ENCODE results near the gene TECTA.
"Not testable (repeated sequence)": the region's sequence is repeated elsewhere in the genome, so short reads cannot be mapped to it uniquely, and the experiment has no call there.

TECTA gene

DNA sequence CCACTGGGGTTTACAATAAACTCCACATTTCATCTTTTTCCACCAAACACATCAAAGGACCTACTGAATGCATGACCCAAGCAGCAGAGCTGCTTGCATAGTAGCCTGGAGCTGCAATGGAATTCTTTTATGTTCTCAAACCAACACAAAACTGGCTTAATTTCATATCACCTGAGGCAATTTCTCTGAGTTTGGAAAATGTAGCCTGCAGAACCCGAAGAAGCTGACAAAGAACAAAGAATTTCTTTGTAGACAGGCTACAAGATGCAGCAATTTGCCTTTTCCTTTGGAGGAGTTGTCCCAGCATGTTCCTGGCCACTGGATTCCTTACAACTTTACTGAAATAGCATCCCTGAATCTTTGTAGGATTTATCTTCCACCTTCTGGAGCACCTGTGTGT lies 5.5 kb upstream of the TECTA start:
- DNase-seq (ENCODE audit: low read depth) = no peak

DNA sequence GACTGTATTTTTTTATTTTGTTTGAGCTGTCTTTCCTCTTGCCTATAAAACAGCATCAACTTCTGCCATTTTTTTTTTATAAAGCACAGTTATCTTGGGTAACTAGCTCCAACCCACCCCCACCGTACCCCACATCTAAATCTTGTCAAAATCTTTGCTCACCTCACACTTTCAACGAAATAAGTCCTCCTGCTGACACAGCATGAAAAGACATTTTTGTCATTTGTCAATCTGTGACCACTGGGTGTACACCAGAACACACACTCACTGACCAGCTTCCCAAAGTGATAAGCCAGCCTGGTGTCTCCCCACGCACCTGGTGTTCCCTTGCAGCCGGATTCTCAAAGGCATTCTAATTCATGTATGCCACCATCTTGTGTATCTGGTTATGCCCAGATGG lies 1.7 kb upstream of the TECTA start:
- no peak for DNase-seq (ENCODE audit: low read depth)

DNA sequence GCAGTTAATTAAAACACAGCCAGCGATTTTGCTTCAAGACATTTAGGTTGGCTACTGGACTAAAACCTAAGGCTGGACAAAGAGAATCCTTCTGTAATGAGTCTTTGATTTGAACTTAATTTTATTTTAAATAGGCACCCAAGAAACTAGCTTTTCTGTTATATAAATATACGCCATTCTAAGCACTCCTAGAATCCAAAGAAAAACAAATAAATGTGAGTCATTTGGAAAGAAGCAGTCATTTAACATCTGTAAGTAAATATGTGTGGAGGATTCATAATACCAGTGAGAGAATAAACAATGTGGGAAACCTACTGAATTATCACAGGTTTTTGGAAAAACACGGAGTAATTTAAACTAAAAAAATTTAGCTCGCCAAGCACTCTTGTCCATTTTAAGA lies 1.2 kb upstream of the TECTA start:
- DNase-seq (ENCODE audit: low read depth) = no peak

DNA sequence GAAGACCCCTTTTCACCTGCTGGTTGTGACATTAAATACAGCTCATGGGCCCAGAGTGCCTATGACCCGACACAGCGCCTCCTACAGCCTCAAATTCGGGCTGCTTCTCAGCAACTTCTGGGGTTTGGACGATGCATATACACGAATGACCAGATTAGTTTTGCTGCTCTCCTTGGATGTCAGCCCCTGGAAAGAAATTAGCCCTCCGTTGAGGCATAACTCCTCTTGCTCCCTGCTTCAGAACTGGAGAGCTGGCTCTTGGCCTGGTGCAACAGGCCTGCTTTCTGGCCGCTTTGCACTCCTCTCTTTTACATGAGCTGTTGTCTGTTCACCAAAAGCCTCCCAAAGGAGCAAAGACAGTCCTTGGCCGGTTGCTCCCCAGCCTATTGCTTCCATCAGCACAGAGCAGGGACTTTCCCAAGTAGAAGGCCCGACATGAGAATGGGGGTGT lies 3.3 kb downstream of the TECTA start:
- no peak for DNase-seq (ENCODE audit: low read depth)

DNA sequence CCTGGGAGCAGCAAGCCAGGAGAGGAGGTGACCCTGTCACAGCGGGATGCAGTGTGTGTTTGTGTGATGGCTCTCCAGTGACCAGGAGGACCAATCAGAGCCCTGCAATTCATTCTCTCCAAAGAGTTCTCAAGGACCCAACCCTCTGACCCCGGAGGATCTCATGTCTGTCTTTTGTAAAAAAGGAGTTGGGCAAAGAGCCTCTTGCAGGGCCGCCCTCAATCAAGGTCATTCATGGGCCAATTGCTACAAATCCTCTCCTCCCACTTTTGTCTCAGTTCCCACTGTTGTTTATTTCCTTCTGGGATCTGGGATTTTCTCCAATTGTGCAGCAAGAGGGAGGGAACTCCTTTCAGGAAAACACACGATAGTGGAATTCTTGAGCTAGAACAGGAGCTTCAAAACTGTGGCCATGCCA lies 4.0 kb downstream of the TECTA start:
- no peak for DNase-seq (ENCODE audit: low read depth)

DNA sequence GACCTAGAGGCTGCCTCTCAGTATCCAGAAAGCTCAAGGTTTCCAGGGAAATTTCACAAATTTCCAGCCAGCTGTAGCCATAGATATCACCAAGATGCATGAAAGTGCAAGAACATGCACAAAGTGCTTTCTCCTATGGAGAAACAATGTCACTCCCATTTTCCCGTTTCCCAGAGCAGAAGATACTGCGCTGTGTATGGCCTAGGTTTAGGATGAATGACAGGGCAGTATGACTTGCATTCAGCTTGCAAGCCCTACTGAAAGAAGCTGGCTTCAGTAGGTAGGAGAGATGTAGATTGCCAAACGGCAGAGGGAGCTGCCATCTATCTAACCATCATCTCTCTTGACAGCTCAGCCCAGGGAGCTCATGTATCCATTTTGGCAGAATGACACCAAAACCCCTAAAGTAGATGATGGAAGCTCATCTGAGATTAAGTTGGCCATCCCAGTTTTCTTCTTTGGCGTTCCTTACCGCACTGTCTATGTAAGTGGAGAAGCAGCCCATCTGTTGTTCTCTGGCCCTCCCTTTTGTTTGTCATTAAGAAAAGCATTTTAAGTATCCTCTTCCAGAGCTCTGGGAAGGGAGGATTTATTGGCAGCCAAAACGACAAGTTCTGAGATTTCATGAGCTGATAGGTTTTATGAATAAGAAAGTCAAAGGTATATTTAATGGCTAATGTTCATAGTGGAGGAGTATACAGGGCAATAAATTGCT lies 4.6 kb downstream of the TECTA start:
- no peak for DNase-seq (ENCODE audit: low read depth)

DNA sequence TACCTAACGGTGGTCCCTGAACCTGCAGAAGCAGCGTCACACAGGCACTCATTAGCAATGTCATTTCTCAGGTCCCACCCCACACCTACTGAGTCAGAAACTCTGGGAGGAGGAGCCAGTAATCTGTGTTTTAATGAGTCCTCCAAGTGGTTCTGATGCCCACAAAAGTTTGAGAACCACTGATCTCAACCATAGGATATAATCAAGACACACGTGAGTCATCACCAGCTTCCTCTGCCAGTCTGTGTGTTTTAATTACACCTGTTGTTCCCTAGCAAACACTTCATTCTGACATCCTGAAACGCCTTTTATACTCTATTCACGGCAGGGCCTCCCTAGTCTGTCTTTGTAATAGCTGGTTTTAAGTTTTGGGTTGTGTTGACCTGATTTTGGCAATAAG lies 5.8 kb downstream of the TECTA start:
- no peak for DNase-seq (ENCODE audit: low read depth)

DNA sequence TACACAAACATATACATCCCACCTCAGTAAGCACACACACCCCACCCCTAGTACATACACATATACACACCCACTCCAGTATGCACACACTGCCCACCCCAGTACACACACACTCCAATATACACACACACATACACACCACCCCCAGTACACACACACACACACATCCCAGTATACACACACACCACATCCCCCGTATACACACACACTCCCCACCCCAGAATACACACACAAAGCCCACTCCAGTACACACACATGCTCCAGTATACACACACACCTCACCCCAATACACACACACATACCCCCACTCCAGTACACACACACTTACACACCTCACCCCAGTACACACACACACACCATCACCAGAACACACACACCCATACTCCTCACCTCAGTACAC lies 7.4 kb downstream of the TECTA start:
- no peak for DNase-seq (ENCODE audit: low read depth)

DNA sequence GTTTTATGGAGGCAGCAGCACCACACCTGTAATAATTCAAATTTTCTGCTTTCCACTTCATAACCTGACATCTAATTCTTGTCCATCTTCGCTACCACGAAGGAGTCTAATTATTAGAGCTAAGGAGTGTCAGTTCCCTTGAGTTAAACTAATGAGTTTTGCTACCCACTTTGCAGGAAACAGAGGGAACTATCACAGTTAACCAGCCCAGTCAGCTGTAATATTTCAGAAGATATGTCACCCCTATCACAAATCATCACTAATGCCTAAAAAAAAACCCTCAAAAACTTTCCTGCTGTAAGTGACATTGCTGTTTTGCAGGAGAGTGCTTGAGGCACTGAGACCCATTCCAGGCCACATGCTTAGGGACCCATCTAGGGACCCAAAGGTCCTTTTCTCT lies 8.4 kb downstream of the TECTA start:
- DNase-seq (ENCODE audit: low read depth) = no peak

DNA sequence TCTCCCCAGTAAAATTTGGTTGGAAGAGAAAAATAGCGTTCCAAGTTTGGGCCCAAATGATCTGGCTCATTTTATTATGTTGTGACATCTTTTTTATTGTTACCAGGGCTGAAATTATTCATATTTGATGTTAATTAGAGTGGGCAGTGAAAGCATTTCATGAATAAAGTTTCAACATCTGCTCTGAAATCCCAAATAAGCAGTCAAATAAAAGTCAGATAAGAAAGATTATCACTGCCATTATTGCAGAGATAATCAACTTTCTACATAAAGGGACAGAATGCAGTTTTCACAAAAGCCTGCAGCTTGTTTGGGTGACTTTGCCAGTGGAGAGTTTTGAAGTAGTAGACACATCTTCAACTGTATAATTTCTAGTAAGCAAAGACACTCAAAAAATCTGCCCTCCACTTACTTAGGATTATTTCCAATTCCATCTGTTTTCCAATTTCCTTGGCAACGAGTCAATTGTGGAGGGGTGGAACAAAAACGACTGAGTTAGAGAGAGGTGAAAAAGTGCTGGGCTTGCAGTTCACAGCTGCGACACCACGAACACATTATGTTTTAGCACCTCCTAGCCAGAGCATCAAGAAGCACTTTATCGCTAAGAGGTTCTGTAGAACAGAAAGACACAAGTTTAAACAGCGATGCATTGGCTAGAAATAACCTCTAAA lies 9.0 kb downstream of the TECTA start:
- DNase-seq (ENCODE audit: low read depth) = no peak

DNA sequence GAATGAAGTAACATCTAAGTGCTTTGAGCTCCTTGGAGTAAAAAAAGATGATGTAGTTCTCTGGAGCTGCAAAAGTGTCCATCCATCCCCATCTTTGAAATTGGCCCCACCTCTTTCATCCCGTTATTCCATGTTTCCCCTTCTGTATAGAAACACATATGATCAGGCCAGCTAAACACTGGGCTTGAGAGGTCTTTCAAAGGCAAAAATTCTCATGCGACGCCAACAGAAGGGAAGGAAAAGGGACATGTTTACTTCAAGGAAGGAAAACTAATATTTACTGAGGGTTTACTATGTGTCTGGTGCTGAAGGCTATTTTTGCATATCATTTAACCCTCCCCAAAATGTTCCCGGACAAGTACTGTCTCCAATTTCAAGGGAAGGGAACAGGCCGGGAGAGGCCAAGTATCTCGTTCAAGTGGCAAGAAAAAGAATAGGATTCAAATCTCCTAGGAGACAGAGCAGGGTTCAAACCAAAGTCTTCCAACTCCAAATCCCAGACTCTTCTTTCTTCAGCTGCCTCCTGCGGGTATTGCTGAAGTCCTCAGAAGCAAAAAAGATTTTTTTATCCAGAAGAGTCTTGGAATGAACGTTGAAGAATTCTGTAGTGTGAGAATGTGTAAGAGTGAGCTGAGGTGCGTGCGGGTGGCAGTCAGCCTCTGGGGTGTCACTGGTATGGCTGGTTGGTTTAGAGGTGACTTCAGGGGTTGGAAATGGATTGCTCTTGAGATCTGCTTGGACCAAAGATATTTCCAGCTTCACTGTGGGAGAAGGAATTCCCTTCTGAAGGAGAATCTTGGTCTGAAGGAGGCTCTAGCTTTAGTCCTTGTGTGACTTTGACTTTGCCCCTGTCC lies 10.1 kb downstream of the TECTA start:
- no peak for DNase-seq (ENCODE audit: low read depth)

DNA sequence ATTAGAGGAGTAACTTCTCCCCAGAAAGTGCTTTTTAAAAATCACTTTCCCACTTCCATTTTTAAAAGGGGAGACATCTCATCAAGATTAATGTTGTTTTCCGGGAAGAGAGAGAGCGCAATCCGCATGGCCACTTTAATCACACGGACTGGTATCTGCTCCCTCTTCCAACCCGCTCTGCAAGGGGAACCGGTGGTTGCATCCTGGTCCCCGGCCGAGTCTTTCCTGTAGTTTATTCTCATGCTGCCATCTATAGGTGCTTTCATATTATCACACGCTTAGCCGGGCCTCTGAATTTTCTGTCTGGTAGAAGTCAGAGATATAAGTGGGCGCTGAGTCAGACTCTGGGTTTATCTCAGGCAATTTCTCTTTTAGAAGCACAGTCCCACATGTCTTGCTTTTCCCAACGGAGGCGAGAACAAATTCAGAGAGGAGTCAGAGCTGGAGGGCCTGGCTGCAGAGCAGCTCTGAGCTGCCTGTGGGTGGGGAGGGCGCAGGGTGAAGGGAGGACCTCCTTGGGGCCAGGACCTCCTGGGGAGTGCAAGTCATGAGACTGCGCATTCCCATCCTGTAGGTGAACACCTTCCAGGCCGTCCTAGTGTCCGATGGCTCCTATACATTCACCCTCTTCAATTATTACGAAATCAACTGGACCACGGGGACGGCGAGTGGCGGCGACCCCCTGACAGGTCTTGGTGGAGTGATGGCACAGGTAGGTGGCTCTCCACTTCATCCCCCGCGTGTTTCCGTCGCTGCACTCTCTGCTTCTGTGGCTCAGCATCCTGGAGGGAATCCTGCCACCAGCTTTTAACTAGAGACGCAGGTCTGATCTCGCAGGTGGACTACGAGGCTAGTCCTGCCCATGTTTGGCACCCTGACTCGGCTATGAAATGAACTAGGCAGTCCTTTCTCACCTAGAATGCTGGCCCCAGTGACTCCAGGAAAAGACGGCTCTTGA lies 11.7 kb downstream of the TECTA start:
- no peak for DNase-seq (ENCODE audit: low read depth)

DNA sequence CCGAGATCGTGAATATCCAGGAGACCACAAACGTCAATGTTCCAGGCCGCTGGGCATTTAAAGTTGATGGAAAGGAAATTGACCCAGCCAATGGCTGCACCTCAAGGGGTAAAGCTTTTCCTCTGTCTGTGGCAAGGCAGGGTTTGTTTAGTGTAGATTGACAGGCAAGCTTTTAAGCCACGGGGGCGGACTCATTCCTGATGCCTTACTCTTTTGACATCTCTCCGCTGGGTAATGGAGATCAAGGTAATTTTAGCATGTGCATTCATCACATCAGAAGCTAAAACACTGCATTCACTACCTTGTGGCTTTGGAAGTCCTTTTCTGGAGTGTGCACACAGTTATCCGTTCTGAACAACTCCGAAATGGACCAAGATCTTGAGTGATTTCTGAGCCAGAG lies 12.6 kb downstream of the TECTA start:
- no peak for DNase-seq (ENCODE audit: low read depth)

DNA sequence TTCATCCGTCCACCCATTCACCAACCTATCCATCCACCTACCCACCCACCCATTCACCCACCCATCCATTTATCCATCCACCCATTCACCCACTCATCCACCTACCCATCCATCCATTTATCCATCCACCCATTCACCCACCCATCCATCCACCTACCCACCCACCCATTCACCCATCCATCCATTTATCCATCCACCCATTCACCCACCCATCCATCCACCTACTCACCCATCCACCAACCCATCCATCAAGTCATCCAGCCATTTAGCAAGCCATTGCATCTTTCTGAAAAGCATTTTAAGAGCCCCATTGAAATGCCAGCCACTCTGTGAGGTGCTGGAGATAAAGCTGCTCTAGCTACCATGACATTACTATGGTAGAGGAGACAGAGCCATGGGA lies 14.0 kb downstream of the TECTA start:
- not testable (repeated sequence) for DNase-seq (ENCODE audit: low read depth)

DNA sequence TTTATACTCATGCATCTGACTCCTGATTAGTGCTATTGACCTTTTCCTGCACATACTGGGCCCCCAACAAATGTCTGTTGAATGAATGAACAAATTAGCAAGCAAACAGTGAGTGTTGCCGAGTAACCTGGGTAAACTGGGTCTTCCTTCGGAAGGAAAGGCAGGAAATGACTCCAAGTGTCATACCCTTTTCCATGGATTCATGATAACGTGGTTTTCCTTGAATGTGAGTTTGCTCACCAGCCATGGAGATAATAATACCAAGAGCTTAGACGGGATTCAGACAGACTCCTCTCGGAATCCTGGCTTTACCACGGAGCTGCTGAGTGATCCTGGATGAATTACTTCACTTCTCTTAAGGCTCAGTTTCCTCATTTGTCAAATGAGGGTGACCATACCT lies 16.7 kb downstream of the TECTA start:
- DNase-seq (ENCODE audit: low read depth) = no peak

DNA sequence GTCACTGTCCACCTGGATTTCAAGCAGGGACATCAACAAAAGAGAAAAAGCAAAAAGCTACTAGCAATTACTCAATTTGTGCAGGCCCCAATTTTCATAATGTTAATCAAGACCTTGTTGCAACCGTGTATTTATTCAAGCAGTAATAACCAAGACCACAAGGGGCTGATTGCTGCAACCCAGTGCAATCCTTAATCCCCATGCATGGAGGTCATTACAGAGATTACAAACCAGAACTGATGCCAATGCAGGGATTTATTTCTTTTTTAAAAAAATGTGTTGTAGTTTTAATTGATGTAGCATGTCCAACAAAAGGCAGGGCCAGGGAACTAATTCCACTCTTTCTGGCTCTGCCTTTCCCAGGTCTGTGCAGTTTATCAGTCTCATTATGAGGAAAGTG lies 18.4 kb downstream of the TECTA start:
- no peak for DNase-seq (ENCODE audit: low read depth)

DNA sequence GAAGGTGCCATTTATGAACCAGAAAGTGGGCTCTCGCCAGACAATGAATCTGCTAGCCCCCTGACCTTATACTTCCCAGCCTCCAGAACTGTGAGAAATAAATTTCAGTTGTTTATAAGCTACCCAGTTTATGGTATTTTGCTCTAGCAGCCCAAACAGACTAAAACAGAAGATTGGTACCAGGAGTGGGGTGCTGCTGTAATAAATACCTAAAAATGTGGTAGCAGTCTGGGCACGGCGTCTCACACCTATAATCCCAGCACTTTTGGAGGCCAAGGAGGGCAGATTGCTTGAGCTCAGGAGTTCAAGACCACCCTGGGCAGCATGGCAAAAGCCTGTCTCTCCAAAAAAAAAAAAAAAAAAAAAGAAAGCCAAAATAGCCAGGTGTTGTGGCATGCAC lies 21.3 kb downstream of the TECTA start:
- DNase-seq (ENCODE audit: low read depth) = no peak

DNA sequence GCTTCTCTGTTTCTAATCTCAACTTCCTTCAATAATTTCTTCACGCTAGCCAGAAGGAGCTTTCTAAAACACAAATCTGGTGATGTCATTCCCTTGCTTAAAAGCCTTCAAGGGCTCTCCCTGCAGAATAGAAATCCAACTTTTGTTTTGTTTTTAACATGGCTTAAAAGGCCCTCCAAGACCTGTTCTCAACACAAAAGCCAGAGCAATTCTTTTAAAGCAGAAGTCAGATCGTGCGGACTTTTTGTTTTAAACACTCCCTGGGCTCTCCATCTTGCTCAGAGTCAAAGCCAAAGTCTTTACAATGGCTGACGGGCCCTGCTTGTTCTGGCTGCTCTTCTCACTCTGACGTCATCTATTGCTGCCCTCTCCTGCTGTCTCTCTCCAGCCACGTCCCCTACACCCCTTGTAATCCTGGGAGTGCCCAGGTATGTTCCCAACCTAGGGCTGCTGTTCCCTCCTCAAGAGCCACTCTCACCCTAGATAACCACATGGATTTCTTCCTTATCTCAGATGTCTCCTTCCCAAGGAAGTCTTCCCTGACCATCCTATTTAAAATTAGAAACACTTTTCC lies 22.5 kb downstream of the TECTA start:
- no peak for DNase-seq (ENCODE audit: low read depth)

DNA sequence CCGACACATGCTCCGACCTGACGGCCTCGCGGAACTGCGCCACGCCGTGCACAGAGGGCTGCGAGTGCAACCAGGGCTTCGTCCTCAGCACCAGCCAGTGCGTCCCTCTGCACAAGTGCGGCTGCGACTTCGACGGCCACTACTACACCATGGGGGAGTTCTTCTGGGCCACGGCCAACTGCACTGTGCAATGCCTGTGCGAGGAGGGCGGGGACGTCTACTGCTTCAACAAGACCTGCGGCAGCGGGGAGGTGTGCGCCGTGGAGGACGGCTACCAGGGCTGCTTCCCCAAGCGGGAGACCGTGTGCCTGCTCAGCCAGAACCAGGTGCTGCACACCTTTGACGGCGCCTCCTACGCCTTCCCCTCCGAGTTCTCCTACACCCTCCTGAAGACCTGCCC lies 26.8 kb downstream of the TECTA start:
- no peak for DNase-seq (ENCODE audit: low read depth)

DNA sequence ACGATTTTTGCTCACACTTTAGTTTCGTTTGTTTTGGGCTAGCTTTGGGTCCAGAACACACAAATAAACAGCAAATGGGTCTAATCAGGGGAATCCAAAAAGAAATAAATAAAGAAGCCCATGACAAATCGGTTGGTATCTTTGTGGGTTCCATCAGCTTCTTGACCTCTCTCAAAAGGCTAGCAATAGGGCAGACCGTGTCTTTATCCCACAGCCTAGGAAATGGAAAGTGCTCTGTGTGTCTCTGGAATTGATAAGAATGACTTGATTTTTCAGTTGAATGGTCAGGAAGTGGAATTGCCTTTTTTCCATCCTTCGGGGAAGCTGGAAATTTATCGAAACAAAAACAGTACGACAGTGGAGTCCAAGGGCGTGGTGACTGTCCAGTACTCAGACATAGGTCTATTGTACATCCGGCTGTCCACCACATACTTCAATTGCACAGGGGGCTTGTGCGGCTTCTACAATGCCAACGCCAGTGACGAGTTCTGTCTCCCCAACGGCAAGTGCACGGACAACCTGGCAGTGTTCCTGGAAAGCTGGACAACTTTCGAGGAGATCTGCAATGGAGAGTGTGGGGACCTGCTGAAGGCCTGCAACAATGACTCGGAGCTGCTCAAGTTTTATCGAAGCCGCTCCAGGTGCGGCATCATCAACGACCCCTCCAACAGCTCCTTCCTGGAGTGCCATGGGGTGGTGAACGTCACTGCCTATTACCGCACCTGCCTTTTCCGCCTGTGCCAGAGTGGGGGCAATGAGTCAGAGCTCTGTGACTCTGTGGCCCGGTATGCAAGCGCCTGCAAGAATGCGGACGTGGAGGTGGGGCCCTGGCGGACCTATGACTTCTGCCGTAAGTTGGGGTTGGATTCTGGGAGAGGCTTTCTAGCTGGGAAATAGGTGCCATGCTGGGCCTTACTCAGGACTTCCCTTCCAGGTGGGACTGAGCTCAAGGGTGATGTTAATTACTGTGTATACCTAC lies 28.6 kb downstream of the TECTA start:
- DNase-seq (ENCODE audit: low read depth) = no peak

Data from activated gamma-delta T cell treated with anti-CD3 and anti-CD28 coated beads, Interleukin-2, amount 50 U/mL, for 16 hours (primary cell).